ENCODE results near the gene ERC2. TPM values are rescaled to one million over a fixed set of nuclear protein-coding genes. Genes with fewer than 3 reads are reported as not detected.

ERC2 gene
- total and polyA plus RNA-seq, 2 donors (not counting 3 experiments of a cell fraction or from before 2014, with no cell fraction given) = 5.6 to 15.5 TPM

DNA sequence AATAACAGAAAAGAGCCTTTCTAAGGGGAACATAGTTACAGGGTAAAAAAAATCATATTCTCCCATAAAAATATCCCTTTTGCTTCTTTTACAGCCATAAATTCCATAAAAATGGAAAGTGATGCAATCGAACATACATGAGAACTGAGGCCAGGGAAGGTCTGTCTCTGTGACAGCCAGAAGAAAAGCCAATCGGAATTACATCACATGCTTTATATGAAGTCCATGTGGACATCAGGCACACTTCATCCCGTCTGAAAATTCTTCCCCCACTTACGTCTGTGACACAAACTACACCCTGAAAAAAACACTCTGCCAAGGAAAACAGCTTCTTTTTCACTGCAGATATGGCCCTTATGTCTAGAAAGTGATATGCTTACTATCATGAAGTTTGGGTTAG lies 323.5 kb downstream of the ERC2 start:
- no peak for FAIRE-seq
- dilution Hi-C loops (cut with MboI; ENCODE audit: extremely low pct_ligation_motif_present, low sequenced_read_pairs) = no loop called here
- Histone ChIP-seq H3K27me3 (ENCODE audit: control insufficient read depth in 2 of 2, insufficient read depth in 2 of 2, low read length in 2 of 2) (no peaks in the 10 kb centered on the region), H3K9ac (replicated peaks; ENCODE audit: extremely low read depth, insufficient read depth, low read length) (no peak overlapping the region), H2AFZ (ENCODE audit: low read depth, low read length) (no peak overlapping the region), H3K9me1 (replicated peaks; ENCODE audit: control insufficient read depth, extremely low read depth, insufficient read depth, low read length) (no peaks in the 10 kb centered on the region), H4K20me1 (replicated peaks; ENCODE audit: control insufficient read depth, extremely low read depth, insufficient read depth, low read length) (no peaks in the 10 kb centered on the region), H3K4me1 (ENCODE audit: control insufficient read depth, extremely low read depth, insufficient read depth, low read length) (no peaks in the 10 kb centered on the region), H3K79me2 (ENCODE audit: control insufficient read depth, insufficient read depth, low read length) (no peaks in the 10 kb centered on the region), H3K4me3 (replicated peaks in 1 of 3; ENCODE audit: insufficient read depth in 1 of 3, low read depth in 1 of 3, low read length in 3 of 3) (no peak overlapping the region), H3K9me3 (replicated peaks; ENCODE audit: control insufficient read depth, insufficient read depth, low read length) (no peaks in the 10 kb centered on the region), H3K4me2 (ENCODE audit: insufficient read depth, low read length) (no peak overlapping the region), H3K27ac (ENCODE audit: insufficient read depth, low read depth, low read length) (no peak overlapping the region), H3K36me3 (ENCODE audit: control insufficient read depth in 2 of 2, extremely low read depth in 1 of 2, insufficient read depth in 2 of 2, low read length in 2 of 2) (no peaks in the 10 kb centered on the region)
- no peak for TF ChIP-seq POLR2A (IDR thresholded peaks at IDR 0.05; ENCODE audit: low read depth, low read length)
- no peak for TF ChIP-seq EZH2 (IDR thresholded peaks at IDR 0.05; ENCODE audit: borderline replicate concordance, low read depth, low read length, severe bottlenecking)
- TF ChIP-seq, protein P1, sequence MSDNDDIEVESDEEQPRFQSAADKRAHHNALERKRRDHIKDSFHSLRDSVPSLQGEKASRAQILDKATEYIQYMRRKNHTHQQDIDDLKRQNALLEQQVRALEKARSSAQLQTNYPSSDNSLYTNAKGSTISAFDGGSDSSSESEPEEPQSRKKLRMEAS (IDR thresholded peaks at IDR 0.05; ENCODE audit: insufficient read depth, insufficient read length) = no peak
- TF ChIP-seq JUN (IDR thresholded peaks at IDR 0.05; ENCODE audit: borderline replicate concordance, insufficient read depth, insufficient read length, low read depth) = no peak
- no peak for TF ChIP-seq FOS (IDR thresholded peaks at IDR 0.05; ENCODE audit: borderline replicate concordance, insufficient read depth, low read length)
- TF ChIP-seq MYC (IDR thresholded peaks at IDR 0.05; ENCODE audit: low read depth, low read length) = no peak
- TF ChIP-seq, protein P2, sequence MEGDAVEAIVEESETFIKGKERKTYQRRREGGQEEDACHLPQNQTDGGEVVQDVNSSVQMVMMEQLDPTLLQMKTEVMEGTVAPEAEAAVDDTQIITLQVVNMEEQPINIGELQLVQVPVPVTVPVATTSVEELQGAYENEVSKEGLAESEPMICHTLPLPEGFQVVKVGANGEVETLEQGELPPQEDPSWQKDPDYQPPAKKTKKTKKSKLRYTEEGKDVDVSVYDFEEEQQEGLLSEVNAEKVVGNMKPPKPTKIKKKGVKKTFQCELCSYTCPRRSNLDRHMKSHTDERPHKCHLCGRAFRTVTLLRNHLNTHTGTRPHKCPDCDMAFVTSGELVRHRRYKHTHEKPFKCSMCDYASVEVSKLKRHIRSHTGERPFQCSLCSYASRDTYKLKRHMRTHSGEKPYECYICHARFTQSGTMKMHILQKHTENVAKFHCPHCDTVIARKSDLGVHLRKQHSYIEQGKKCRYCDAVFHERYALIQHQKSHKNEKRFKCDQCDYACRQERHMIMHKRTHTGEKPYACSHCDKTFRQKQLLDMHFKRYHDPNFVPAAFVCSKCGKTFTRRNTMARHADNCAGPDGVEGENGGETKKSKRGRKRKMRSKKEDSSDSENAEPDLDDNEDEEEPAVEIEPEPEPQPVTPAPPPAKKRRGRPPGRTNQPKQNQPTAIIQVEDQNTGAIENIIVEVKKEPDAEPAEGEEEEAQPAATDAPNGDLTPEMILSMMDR (IDR thresholded peaks at IDR 0.05; ENCODE audit: extremely low read depth in 1 of 2, insufficient read depth in 1 of 2, low read depth in 1 of 2, low read length in 2 of 2) = no peak
- BruUV-seq (replicated peaks) = no TSS peak
- no peak for DNase-seq (ENCODE audit: low read depth, low spot score)
- intact Hi-C loops (cut with micrococcal nuclease) = no loop called here
- ChIA-PET POLR2A (no interaction called here), CTCF (no interaction called here)
